Stimulated activated CD4-positive, alpha-beta T cell treated with anti-CD3 and anti-CD28 coated beads, Interleukin-15, amount 100 ng/mL, for 48 hours (primary cell): Measurements from ENCODE around the gene TPK1.
"Not testable (repeated sequence)": the region's sequence is repeated elsewhere in the genome, so short reads cannot be mapped to it uniquely, and the experiment has no call there.

Experiments used
- DNase-seq, 2 donors: peaks; one replicate each; pipeline ENCODE4 v3.0.0-alpha.2; 2020; ENCODE audit warnings: low read depth in 2 of 2

The TPK1 gene

GRCh38 chr7:144474800-144475615 is 360.8 kb downstream of the TPK1 start:
- no peak for DNase-seq

- no peak for DNase-seq
Measured at GRCh38 chr7:144474363-144474762, 361.5 kb downstream of the TPK1 start.

- DNase-seq, result no peak
Measured at GRCh38 chr7:144473908-144474307, 361.9 kb downstream of the TPK1 start.

GRCh38 chr7:144470078-144470477 is 365.8 kb downstream of the TPK1 start:
- no peak for DNase-seq

GRCh38 chr7:144468990-144469732 is 366.7 kb downstream of the TPK1 start:
- no peak for DNase-seq

- DNase-seq, result no peak
Measured at GRCh38 chr7:144459635-144460034, 376.2 kb downstream of the TPK1 start.

- DNase-seq, result no peak
Measured at GRCh38 chr7:144455040-144455404, 380.8 kb downstream of the TPK1 start.

GRCh38 chr7:144454256-144455039 is 381.4 kb downstream of the TPK1 start:
- no peak for DNase-seq

- no peak for DNase-seq
Measured at GRCh38 chr7:144452064-144452463, 383.8 kb downstream of the TPK1 start.

GRCh38 chr7:144445590-144445989 is 390.3 kb downstream of the TPK1 start:
- DNase-seq, result no peak

- no peak for DNase-seq
Measured at GRCh38 chr7:144439717-144440205, 396.1 kb downstream of the TPK1 start.

GRCh38 chr7:144438759-144439158 is 397.1 kb downstream of the TPK1 start:
- no peak for DNase-seq

- DNase-seq, result peak; percentile 8 to 40
Measured at GRCh38 chr7:144437370-144438191, 398.3 kb downstream of the TPK1 start.

GRCh38 chr7:144436500-144436899 is 399.4 kb downstream of the TPK1 start:
- no peak for DNase-seq

- DNase-seq, result no peak
Measured at GRCh38 chr7:144428431-144428830, 407.4 kb downstream of the TPK1 start.

- DNase-seq, result not testable (repeated sequence)
Measured at GRCh38 chr7:144427539-144427938, 408.3 kb downstream of the TPK1 start.

GRCh38 chr7:144418931-144419330 is 416.9 kb downstream of the TPK1 start:
- DNase-seq, result not testable (repeated sequence)

GRCh38 chr7:144416341-144416740 is 419.5 kb downstream of the TPK1 start:
- no peak for DNase-seq

GRCh38 chr7:144415858-144416257 is 420.0 kb downstream of the TPK1 start:
- DNase-seq, result no peak

- DNase-seq, result no peak
Measured at GRCh38 chr7:144414815-144415214, 421.0 kb downstream of the TPK1 start.

GRCh38 chr7:144410441-144410840 is 425.4 kb downstream of the TPK1 start:
- DNase-seq, result no peak
